Tibial nerve (tissue), 4 donors: ENCODE results near the gene COA1. TPM values are rescaled to one million over a fixed set of nuclear protein-coding genes. Genes with fewer than 3 reads are reported as not detected.

ENCODE experiments used
- DNase-seq, 2 donors: peaks; one replicate each; pipeline ENCODE4 v3.0.0-alpha.2; 2019; ENCODE audit warnings: low spot score in 2 of 2
- H3K27ac ChIP-seq, 4 donors: fragments of 200-600 bp; sonication (generic) in 3 of 4; one replicate each; pipeline ENCODE4 v1.5.1; 2017 to 2019; ENCODE audit warnings: mild to moderate bottlenecking in 1 of 4
- H3K27me3 ChIP-seq, 2 donors: fragments of 200-600 bp; sonication (generic) in 1 of 2; one replicate each; pipeline versions ENCODE4 v1.5.1 to v1.6.0; 2017 to 2019
- H3K36me3 ChIP-seq, 3 donors: fragments of 200-600 bp; sonication (generic); one replicate each; pipeline ENCODE4 v1.5.1; 2018 to 2019
- H3K4me1 ChIP-seq, 4 donors: fragments of 200-600 bp; sonication (generic) in 3 of 4; one replicate each; pipeline ENCODE4 v1.5.1; 2017 to 2019
- H3K4me3 ChIP-seq, 4 donors: fragments of 200-600 bp; sonication (generic) in 3 of 4; one replicate each; pipeline ENCODE4 v1.5.1; 2017 to 2019; ENCODE audit warnings: mild to moderate bottlenecking in 1 of 4, moderate library complexity in 1 of 4
- H3K9me3 ChIP-seq, 4 donors: fragments of 200-600 bp; sonication (generic) in 3 of 4; one replicate each; pipeline ENCODE4 v1.5.1; 2017 to 2019
- CTCF ChIP-seq, 5 experiments: fragments of 200-600 bp in 3 of 5; fragments of 450-650 bp in 2 of 5; sonication (generic) in 3 of 5; IDR thresholded peaks; one replicate each; pipeline ENCODE4 v1.5.1; 2016 to 2019; ENCODE audit warnings: antibody characterized with exemption in 5 of 5, mild to moderate bottlenecking in 3 of 5, moderate library complexity in 2 of 5
- EP300 ChIP-seq, 2 donors: sonication (generic); formaldehyde crosslinking; IDR thresholded peaks; one replicate each; pipeline ENCODE4 v1.6.1; 2017; ENCODE audit warnings: antibody characterized with exemption in 2 of 2, mild to moderate bottlenecking in 1 of 2
- POLR2A ChIP-seq, 2 donors: fragments of 450-650 bp; IDR thresholded peaks; one replicate each; pipeline ENCODE4 v1.6.1; 2017; ENCODE audit warnings: antibody characterized with exemption in 2 of 2, mild to moderate bottlenecking in 2 of 2, moderate library complexity in 2 of 2
- WGBS, 2 donors: methylation state at CpG; one replicate each; pipeline ENCODE4 v1.1.5; 2018; 5-methylcytosine and 5-hydroxymethylcytosine counted together
- total RNA-seq, 4 donors: library from RNA; depleted of rRNA; stranded (reverse); fragments of >200 nt; gene quantifications; one replicate each; pipeline ENCODE4 v1.1.0, GENCODE V29; 2016

Gene COA1
- total RNA-seq, 4 donors from 2014 or later, result 58.5 to 74.1 (median 64.7) TPM

DNA sequence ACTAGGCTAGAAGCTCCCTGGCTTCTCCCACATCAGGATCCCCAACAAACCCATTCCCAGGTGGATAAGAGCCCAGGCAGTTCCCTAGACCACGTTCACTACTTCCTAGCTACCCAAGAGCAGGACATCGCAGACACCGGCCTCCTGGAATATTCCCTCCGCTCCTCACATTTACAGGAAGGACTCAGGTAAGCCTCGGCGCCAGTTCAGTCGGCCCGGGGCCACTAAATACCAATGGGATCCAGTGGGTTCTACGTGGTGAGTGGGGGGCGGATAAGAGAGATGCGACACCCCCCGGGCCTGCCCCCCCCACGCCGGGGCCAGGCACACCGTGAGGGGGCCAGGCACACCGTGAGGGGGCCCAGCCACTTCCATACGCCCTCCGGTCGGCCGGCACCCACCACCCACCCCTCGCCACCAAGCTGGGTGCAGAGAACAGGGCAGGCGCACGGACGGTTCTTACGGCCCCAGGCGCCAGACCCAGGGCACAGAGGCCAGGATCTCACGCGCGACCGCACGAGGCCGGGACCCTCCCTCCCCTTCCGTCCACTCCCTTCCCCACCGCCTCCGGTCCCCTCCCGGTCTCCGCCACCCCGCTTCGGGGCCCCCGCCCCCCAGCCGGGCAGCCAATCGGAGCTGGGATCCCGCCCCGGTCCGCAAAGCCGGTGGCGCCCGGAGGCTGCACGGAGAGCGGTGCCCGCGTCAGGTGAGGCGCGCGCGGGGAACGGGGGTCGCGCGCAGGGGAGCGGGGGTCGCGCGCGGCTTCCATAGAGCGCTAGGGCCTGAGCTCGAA lies 28.9 kb upstream of the COA1 start, which contains the start of gene BLVRA:
Gene BLVRA (plus strand): TSS at position 652 of the 793 bp plus-strand sequence. CDS start 12,479 bp downstream, outside the sequence.
- TF ChIP-seq EP300 (IDR thresholded peaks at IDR 0.05) (peak in 1 of 2 donors; percentile 53), POLR2A (IDR thresholded peaks at IDR 0.05) (peak in 1 of 2 donors; percentile 51), CTCF (IDR thresholded peaks at IDR 0.05) (no peak)
- peak; percentile 33 to 43 for DNase-seq
- Histone ChIP-seq H3K36me3 (no peaks in the 10 kb centered on the region), H3K4me1 (peaks cover 0 to 33% (median 7%) of the 10 kb centered on the region in 4 donors), H3K4me3 (peak within 1 kb of the TSS; percentile 76 to 92 (median 82)), H3K9me3 (no peaks in the 10 kb centered on the region), H3K27me3 (no peaks in the 10 kb centered on the region), H3K27ac (peak within 1 kb of the TSS; percentile 72 to 86 (median 84))
- 2 to 11% methylated on average over 21 to 27 of the region's 67 CpGs for WGBS, 2 donors

- no peak overlapping the region for H3K4me3 ChIP-seq
- WGBS, 2 donors, result 85 to 93% methylated on average over 2 of the region's 2 CpGs
- no peaks in the 10 kb centered on the region for H3K9me3 ChIP-seq
- TF ChIP-seq POLR2A (IDR thresholded peaks at IDR 0.05), result no peak
- TF ChIP-seq EP300 (IDR thresholded peaks at IDR 0.05), result no peak
- no peak for TF ChIP-seq CTCF (IDR thresholded peaks at IDR 0.05)
- H3K27ac ChIP-seq, result no peak overlapping the region
- DNase-seq, result no peak
- no peaks in the 10 kb centered on the region for H3K27me3 ChIP-seq
- H3K36me3 ChIP-seq, result no peaks in the 10 kb centered on the region
- peaks cover 0 to 25% (median 7%) of the 10 kb centered on the region in 4 donors for H3K4me1 ChIP-seq
Measured at GRCh38 chr7:43757073-43757720, 27.9 kb upstream of the COA1 start.

DNA sequence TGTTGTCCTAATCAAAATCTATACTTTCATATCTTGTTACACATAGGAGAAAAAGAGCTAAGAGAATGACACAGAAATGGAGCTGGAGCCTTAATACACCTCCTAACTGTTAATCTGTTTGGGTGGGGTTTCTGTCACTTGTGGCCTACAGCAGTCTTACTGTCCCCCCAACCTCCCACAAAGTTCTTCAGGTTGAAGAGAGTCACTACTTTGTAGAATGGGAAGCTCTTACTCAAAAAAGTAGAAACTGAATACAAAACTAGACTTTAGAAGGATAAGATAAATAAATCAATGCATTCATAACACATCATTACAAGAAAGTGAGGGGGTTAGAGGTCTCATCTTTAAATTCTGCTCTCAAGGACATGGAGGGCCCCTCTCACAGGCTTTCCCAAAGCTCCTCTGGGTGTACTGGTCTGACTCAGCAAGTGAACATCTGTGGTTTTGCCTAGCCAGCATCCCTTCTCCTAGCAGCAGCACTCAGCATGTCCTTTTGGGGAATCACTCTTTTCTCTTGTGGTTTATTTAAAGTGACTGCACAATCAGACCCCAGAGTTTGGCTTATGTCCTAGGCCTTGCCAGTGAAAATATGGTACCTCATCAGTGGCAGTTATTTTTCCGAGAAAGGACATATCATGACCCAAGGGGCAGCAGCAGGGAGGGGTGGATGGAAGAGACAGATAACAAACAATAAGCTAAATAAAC lies 27.2 kb upstream of the COA1 start:
- WGBS, 2 donors, result 74 to 90% methylated on average over 1 of the region's 1 CpG
- no peak overlapping the region for H3K4me3 ChIP-seq
- no peaks in the 10 kb centered on the region for H3K36me3 ChIP-seq
- H3K27me3 ChIP-seq, result no peaks in the 10 kb centered on the region
- H3K4me1 ChIP-seq, result peaks cover 0 to 18% (median 7%) of the 10 kb centered on the region in 4 donors
- TF ChIP-seq POLR2A (IDR thresholded peaks at IDR 0.05) (no peak), EP300 (IDR thresholded peaks at IDR 0.05) (peak in 1 of 2 donors; percentile 12)
- H3K27ac ChIP-seq, result no peak overlapping the region
- no peaks in the 10 kb centered on the region for H3K9me3 ChIP-seq
- no peak for DNase-seq

- peaks cover 0 to 12% (median 6%) of the 10 kb centered on the region in 4 donors for H3K4me1 ChIP-seq
- WGBS, 2 donors, result 74 to 86% methylated on average over 4 of the region's 4 CpGs
- H3K27ac ChIP-seq, result no peak overlapping the region
- DNase-seq, result no peak
- H3K9me3 ChIP-seq, result no peaks in the 10 kb centered on the region
- no peaks in the 10 kb centered on the region for H3K36me3 ChIP-seq
- H3K27me3 ChIP-seq, result no peaks in the 10 kb centered on the region
- no peak overlapping the region for H3K4me3 ChIP-seq
- TF ChIP-seq CTCF (IDR thresholded peaks at IDR 0.05) (no peak), EP300 (IDR thresholded peaks at IDR 0.05) (no peak), POLR2A (IDR thresholded peaks at IDR 0.05) (no peak)
Measured at GRCh38 chr7:43754596-43754995, 25.3 kb upstream of the COA1 start.

DNA sequence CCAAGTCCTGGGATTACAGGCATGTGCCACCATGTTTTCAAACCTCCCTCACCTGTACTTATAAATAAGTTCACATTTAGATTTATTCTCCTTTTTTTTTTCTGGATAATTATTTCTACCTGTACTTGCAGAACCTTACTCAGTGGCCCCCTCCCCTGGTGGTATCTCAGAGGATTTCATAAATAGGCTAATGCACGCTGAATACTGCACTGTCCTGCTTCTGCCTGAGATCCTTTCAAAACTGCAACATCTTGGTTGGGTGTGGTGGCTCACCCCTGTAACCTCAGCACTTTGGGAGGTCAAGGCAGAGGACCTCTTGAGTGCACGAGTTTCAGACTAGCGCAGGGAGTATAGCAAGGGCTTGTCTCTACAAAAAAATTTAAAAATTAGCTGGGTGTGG lies 24.5 kb upstream of the COA1 start:
- no peaks in the 10 kb centered on the region for H3K9me3 ChIP-seq
- no peak overlapping the region for H3K4me3 ChIP-seq
- no peak overlapping the region for H3K27ac ChIP-seq
- WGBS, 2 donors, result 85 to 86% methylated on average over 3 of the region's 3 CpGs
- no peak for DNase-seq
- H3K4me1 ChIP-seq, result peaks cover 0 to 10% (median 3%) of the 10 kb centered on the region in 4 donors
- H3K36me3 ChIP-seq, result no peaks in the 10 kb centered on the region
- no peaks in the 10 kb centered on the region for H3K27me3 ChIP-seq
- TF ChIP-seq CTCF (IDR thresholded peaks at IDR 0.05) (no peak), EP300 (IDR thresholded peaks at IDR 0.05) (no peak), POLR2A (IDR thresholded peaks at IDR 0.05) (no peak)
